Nucleus accumbens (tissue), 56 donors: ENCODE measurements around the gene UBTD1.
A peak's percentile ranks its signal among the peaks of the same experiment; 100 is the strongest.
"Not testable (repeated sequence)": the region's sequence is repeated elsewhere in the genome, so short reads cannot be mapped to it uniquely, and the experiment has no call there.

Source experiments
- DNase-seq, 56 donors: peaks; one replicate each; lab custom pipeline; 2025; lab: John Stamatoyannopoulos, UW

The UBTD1 gene

DNA sequence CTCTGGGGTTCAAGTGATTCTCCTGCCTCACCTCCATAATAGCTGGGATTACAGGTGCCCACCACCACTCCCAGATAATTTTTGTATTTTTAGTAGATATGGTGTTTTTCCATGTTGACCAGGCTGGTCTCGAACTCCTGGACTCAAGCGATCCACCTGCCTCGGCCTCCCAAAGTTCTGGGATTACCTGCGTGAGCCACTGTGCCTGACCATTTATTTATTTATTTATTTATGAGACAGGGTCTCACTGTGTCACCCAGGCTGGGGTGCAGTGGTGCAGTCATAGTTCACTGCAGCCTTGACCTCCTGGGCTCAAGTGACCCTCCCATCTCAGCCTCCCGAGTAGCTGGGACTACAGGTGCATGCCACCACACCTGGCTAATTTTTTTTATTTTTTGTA lies 55.6 kb downstream of the UBTD1 start:
- not testable (repeated sequence) for DNase-seq

DNA sequence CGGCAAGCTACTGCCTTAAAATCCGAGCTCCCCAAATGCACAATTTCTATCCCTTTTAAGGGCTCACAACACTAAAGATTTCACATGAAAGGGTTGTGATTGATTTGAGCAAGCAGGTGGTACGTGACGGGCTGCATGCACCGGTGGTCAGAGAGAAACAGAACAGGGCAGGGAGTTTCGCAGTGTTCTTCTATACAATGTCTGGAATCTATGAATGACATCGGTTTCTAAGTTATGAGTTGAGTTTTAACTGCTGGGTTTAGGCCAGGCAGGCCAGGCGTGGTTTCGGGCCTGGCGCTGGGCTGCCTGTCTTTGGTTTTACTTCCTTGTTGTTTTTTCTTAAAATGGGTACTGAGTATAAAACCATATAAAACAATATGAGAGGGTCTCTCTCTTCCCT lies 56.8 kb downstream of the UBTD1 start:
- DNase-seq = not testable (repeated sequence)

GRCh38 chr10:97560731-97561381 lies 62.1 kb downstream of the UBTD1 start:
- not testable (repeated sequence) for DNase-seq

DNA sequence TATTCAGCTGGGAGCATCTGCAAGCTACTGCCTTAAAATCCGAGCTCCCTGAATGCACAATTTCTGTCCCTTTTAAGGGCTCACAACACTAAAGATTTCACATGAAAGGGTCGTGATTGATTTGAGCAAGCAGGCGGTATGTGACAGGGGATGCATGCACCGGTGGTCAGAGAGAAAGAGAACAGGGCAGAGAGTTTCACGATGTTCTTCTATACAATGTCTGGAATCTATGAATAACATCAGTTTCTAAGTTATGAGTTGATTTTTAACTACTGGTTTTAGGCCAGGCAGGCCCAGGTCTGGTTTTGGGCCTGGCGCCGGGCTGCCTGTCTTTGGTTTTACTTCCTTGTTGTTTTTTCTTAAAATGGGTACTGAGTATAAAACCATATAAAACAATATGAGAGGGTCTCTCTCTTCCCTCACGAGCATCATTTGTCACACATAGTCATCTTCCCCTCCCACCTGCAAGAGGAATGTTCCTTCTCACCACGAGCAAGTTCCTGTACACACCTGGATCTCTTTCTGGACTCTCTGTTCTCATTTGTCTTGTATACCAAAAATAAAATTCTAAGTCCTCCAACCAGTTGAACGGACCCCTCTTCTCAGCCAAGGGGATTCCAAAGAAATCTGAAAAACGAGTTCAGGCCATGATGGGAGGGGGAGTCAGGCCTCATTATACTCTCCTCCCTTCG lies 62.8 kb downstream of the UBTD1 start:
- DNase-seq = not testable (repeated sequence)

DNA sequence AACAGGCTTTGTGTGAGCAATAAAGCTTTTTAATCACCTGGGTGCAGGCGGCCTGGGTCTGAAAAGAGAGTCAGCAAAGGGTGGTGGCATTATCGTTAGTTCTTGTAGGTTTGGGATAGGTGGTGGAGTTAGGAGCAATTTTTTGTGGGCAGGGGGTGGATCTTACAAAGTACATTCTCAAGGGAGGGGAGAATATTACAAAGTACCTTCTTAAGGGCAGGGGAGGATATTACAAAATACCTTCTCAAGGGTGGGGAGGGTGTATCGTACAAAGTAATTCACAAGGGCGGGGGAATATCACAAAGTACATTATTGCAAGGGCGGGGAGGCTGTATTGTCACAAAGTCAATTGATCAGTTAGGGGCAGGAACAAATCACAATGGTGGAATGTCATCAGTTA lies 63.6 kb downstream of the UBTD1 start:
- not testable (repeated sequence) for DNase-seq

DNA sequence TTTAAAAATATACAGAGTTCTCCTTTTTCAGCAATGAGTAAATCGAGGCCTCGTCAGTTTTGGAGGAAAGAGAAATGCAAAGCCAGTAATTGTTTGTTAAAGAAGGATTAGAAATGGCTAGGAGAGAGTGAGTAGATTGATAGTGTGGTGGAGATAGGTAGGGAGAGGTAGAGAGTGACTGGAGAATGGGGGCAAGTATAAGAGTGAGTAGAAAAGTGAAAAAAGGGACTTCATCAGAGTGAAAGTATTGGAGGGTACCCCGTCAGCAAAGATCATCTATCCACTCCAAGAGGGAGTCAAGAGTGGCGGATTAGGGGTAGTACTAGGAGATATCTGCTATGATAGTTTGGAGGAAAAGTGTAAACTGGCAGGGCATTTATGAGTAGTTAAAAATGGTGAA lies 64.6 kb downstream of the UBTD1 start:
- DNase-seq = no peak

DNA sequence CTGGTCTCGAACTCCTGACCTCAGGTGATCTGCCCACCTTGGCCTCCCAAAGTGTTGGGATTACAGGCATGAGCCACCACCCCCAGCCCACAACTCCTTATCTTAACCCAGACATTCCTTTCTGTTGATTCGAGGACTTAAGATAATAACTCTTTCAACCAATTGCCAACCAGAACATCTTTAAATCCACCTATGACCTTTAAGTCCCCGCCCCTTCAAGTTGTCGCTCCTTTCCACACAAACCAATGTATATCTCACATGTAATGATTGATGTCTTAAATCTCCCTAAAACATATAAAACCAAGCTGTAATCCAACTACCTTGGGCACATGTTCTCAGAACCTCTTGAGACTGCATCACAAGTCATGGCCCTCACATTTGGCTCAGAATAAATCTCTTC lies 66.1 kb downstream of the UBTD1 start:
- no peak for DNase-seq

DNA sequence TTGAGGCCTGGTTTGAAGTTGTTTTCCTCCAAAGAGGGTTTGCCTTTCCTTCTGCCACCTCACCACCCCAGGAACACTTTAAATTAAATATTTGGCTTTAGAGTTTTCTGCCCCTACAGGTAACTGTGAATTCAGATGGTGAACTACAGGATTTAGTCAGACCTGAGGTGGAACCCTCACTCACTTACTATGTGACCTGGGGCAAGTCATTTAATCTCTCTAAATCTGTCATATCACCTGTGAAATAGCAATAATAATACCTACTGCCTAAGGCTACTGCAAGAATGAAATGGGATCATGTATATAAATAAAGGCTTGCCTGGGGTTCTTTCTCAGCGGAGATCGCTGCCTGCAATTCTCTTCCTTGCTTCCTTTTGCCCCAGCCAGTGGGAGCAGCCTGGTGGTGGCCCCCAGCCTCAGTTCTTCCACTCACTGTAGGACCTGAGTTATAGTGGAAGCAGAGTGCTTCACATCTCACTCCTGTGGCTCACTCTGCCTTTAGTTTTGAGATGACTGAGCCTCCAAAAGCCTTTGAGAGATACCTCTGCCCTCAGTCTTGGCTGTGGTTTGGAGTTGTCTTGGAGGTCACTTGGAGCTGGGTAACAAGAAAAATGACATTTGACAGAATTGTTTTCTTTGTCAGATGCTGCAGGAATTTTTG lies 67.7 kb downstream of the UBTD1 start:
- DNase-seq = no peak

- no peak for DNase-seq
Observed at GRCh38 chr10:97567891-97568290, 69.2 kb downstream of the UBTD1 start.

DNA sequence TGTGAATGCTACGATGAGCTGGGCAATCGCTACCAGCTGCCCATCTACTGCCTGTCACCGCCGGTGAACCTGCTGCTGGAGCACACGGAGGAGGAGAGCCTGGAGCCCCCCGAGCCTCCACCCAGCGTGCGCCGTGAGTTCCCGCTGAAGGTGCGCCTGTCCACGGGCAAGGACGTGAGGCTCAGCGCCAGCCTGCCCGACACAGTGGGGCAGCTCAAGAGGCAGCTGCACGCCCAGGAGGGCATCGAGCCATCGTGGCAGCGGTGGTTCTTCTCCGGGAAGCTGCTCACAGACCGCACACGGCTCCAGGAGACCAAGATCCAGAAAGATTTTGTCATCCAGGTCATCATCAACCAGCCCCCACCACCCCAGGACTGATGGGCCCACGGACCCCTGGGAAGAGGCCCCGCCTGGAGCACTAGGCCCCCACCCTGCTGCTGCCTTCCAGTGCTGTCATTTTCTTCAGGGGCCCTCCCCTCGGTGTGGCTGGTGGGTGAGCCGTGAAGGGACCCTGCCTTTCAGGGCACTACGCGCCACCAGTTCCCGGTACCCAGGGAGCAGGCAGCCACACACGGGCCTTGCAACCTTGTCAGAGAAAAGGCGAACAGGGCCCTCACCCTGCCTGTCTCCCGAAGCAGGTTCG lies 71.5 kb downstream of the UBTD1 start:
- no peak for DNase-seq

DNA sequence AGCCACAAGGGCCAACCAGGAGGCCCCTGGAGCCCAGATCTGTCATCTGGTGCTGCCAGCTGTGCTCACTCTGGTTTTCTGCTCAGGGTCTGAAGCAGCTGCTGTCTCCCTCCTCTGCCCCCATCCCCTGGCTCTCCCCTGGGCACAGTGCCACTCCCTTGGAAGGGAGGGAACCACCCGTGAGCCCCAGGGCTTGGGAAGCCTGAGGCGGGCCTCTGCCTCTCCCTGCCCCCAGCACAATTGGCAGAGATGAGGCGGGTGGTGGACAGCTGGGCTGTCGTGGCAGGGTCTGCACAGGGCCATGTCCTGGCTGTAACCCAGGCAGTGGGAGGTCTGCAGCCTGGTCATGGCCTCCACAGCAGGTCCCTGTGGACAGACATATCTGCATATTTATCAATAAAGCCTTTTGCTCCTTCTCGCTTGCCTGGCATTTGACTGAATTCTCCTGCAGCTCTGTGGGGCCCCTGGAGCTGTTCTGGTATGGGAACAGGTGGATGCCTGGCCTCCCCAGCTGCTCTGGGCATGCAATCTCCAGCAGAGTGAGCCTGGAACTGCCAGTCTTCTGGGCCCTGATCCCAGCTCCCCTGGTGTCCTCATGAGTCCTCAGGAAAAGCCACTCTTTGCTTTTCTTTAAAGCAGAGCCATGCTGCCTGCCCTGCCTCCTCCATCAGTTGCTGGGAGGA lies 72.2 kb downstream of the UBTD1 start:
- DNase-seq = peak in 2 of 56 donors; percentile 26 to 34

- DNase-seq = peak in 18 of 56 donors; percentile 7 to 57 (median 32)
Observed at GRCh38 chr10:97571622-97572021, 72.9 kb downstream of the UBTD1 start.

GRCh38 chr10:97572214-97572989 lies 73.7 kb downstream of the UBTD1 start, which contains the start of gene ANKRD2:
Gene ANKRD2, plus strand, starts transcription at chr10:97572779. Its CDS starts 10 bp downstream, at chr10:97572789.
- peak in 50 of 56 donors; percentile 22 to 84 (median 58) for DNase-seq

DNA sequence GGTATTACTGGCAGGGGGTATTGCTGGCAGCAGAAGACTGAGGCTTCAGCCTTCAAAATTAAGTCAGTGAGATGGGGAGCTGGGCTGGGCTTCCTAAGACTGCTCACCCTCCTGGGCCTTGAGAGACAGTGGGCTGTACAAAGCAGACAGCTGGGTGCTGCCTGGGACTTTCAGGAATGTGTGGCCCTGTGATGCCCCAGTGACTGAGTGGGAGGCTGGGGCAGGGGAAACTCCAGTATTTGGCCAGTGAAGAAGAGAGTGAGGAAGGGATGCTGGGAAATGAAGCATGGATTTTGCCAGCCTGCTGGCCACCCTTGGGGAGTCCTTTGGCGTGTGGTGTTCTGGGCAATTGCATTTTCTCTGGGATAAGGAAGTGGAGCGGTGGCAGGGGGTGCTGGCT lies 74.3 kb downstream of the UBTD1 start:
- no peak for DNase-seq

DNA sequence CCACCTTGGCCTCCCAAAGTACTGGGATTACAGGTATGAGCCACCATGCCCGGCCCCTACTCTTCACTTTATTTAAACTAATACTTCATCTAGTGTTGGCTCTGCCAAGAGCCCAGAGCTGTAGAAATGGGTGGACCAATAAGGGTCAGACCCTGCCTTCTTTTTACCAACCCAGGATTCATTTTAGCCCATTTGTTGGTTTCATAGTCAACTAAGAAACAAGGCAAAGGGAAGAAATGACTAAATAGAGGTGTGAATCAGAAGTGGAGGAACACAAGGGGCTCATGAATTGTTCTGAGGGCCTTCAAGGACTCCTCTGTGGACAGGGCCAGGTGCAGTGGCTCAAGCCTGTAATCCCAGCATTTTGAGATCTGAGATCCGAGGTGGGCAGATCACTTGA lies 74.9 kb downstream of the UBTD1 start:
- DNase-seq = no peak

DNA sequence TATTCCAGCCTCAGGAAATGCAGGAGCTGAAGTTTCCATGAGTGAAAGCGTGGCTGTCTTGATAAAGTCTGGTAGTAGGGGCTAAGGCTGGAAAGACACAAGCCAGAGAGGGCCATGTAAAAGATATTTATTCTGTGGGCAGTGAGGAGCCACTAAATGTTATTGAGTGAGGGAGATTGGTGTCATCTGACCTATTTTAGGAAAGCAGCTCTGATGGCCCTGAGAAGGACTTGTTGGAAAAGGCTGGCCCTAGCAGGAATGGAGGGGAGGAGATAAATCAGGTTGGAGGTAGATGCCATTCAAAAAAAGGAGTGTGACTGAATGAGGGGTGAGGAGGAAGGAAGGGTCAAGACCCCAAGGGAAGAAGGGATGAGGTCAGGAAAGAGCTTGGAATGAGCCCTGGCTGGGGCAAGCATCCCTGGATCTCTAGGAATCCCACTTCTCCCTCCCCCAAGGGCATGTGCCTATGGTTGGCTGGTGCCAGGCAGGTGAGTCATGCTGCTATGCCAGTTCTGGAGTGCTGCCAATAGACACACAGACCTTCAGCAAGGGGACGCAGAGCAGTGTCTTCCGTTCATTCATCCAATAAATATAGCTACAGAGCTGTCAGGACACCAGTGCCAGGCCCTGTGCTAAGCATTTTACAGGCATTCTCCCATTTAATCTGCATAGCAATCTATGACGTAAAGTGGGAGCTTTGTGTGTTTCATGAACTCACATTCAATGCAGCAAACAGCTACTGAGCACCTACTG lies 75.8 kb downstream of the UBTD1 start:
- peak in 15 of 56 donors; percentile 5 to 60 (median 15) for DNase-seq

DNA sequence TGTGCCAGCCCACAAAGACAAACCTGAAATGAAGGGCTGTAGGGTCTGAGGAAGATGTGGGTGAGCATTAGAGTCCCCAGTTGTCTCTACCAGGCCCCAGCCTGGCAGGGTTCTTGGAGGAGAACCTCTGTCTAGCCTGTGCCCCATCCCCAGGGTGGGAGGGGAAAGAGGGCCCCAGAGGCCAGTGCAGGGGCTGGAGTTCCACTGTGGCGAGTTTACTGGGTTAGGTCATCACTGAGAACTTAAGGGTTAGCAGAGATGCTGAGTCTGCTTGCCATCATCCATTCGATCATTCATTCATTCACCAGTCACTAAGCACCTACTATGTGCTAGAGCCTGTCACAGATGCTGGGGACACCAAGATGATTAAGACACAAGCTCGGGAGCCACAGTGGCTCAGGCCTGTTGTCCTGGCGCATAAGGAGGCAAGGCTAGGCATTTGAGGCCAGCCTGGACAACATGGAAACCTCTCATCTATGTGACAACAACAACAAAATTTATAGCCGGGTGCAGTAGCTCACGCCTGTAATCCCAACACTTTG lies 76.5 kb downstream of the UBTD1 start:
- no peak for DNase-seq

GRCh38 chr10:97576487-97576886 lies 77.8 kb downstream of the UBTD1 start:
- DNase-seq = not testable (repeated sequence)

DNA sequence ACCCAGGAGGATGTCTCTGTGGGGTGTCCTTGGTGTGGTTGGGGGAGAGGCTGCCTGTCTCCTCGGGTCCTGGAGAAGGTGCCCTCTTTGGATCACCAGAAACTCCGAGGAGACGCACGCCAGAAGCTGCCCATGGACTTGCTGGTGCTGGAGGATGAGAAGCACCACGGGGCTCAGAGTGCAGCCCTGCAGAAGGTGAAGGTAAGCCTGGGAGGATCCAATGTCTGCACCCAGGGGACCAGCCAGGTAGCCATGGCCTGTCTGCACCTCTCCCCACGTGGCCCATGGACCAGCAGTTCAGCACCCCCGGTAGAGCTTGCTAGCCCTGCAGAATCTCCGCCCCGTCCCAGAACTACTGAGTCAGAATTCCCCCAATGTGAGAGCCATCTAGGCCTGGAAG lies 79.0 kb downstream of the UBTD1 start:
- DNase-seq = no peak
